PC-3 (cell line): ENCODE data around the gene MBD6.
"Not testable (repeated sequence)": the region's sequence is repeated elsewhere in the genome, so short reads cannot be mapped to it uniquely, and the experiment has no call there.

Experiments used
- CTCF ChIP-seq: fragments of 300-600 bp; sonication (generic); conservative IDR thresholded peaks from 2 replicates; pipeline ENCODE4 v1.5.1; 2017; ENCODE audit warnings: antibody characterized with exemption, low read depth, mild to moderate bottlenecking, low read length
- EZH2phosphoT487 ChIP-seq: fragments of 300-600 bp; sonication (generic); IDR thresholded peaks from 2 replicates; pipeline ENCODE4 v1.6.1; 2018; ENCODE audit warnings: mild to moderate bottlenecking, antibody characterized with exemption, low read length, borderline replicate concordance

GRCh38 chr12:57514246-57514645, 8.4 kb upstream of the MBD6 start:
- not testable (repeated sequence) for TF ChIP-seq EZH2phosphoT487, CTCF
